T47D (cell line): Measurements from ENCODE around the gene PLAC8L1.

Experiments used
- DNase-seq, 2 experiments: peaks; one replicate each; pipeline versions ENCODE4 v3.0.0 to v3.0.0-alpha.2; 2011 to 2012; ENCODE audit warnings: low read depth in 1 of 2, low spot score in 1 of 2
- JUND ChIP-seq: IDR thresholded peaks from 2 replicates; pipeline ENCODE4 v1.6.1; 2012; ENCODE audit warnings: low read depth
- in situ Hi-C: cut with HindIII; loops from 2 replicates; pipeline ENCODE4 v1.10.0; 2016; ENCODE audit warnings: low sequenced_read_pairs, low pct_unique_long_range_greater_than_20kb

Gene PLAC8L1

GRCh38 chr5:146049704-146050026 is 55.7 kb downstream of the PLAC8L1 start:
- in situ Hi-C loops = no loop called here
- DNase-seq = no peak
- TF ChIP-seq JUND = no peak

- peak; percentile 83 to 91 for DNase-seq
- in situ Hi-C loops = no loop called here
- TF ChIP-seq JUND = no peak
Measured at GRCh38 chr5:146048994-146049703, 56.2 kb downstream of the PLAC8L1 start.

GRCh38 chr5:146047396-146047795 is 58.0 kb downstream of the PLAC8L1 start:
- in situ Hi-C loops = no loop called here
- no peak for TF ChIP-seq JUND
- DNase-seq = peak in 1 of 2 experiments; percentile 74

GRCh38 chr5:146043722-146044121 is 61.7 kb downstream of the PLAC8L1 start:
- DNase-seq = no peak
- in situ Hi-C loops = no loop called here
- TF ChIP-seq JUND = no peak

DNA sequence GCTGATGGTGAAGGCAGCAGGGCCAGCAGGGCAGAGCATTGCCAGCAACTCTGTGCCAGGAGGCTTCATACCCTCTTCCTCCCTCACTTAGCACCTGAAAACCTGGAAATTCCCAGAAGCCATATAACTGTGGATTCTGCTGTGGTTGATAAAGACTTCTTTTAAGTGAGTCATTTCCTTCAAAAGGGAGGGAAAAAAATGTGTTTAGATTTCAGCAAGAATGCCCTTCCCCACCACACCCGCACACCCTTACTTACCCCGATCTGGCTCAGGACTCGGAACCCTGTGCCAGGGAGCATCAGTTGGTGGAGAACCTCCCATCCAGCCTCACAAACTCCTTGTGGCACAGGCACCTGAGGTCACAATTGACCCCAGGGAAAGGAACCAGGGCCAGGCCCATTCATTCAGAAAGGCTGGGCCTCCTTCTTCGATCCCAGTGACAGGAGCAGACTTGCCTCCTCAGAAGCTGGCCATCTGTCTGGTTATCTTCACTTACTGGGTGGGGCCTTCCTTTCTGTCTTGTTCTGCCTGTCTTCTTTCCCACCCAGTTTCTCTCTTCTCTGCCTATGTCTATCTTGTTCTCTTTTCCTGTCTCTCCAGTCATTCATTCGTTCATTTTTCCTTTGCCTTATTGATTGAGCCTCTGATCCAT is 62.6 kb downstream of the PLAC8L1 start:
- DNase-seq = no peak
- in situ Hi-C loops = no loop called here
- TF ChIP-seq JUND = no peak

GRCh38 chr5:146041180-146041789 is 64.1 kb downstream of the PLAC8L1 start:
- in situ Hi-C loops = no loop called here
- TF ChIP-seq JUND = no peak
- peak in 1 of 2 experiments; percentile 52 for DNase-seq

- no peak for DNase-seq
- TF ChIP-seq JUND = no peak
- in situ Hi-C loops = no loop called here
Measured at GRCh38 chr5:146040527-146040926, 64.8 kb downstream of the PLAC8L1 start.

DNA sequence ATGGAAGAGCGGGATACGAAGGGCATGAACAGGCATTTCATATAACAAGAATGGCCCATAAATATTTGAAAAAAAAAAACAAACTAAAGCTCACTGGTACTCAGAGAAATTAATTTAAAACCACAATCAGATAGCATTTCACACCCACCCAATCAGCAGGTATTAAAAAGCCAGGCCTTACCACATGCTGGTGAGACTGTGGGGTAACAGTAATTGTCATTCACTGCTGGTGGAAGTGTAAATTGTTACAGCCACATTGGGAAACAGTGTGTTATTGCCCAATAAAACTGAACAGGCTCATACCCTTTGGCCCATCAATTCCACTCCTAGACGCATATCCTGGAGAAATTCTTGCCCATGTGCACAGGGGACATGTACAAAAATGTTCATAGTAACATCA is 66.0 kb downstream of the PLAC8L1 start:
- TF ChIP-seq JUND = no peak
- no peak for DNase-seq

DNA sequence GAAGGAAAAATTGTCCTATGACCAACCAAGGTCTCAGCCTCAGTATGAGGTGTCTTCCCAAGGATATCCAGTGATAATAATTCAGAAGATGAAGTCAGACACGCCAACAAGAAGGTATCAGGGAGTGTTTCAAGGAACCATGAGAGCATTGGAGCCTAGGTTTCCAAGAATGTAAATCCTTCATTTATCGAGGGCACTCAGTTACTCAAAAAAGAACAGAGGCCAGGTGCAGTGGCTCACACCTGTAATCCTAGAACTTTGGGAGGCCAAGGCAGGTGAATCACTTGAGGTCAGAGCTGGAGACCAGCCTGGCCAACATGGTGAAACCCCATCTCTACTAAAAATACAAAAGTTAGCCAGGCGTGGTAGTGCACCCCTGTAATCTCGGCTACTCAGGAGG is 70.8 kb downstream of the PLAC8L1 start:
- TF ChIP-seq JUND = no peak
- in situ Hi-C loops = no loop called here
- no peak for DNase-seq

More for the DNA sequence above, 66.0 kb downstream of the PLAC8L1 start:
- in situ Hi-C loops = no loop called here
